Esophagus (tissue), 2 donors: Measurements from ENCODE around the gene PCF11. TPM values are rescaled to one million over a fixed set of nuclear protein-coding genes. Genes with fewer than 3 reads are reported as not detected.
"Not testable (repeated sequence)": the region's sequence is repeated elsewhere in the genome, so short reads cannot be mapped to it uniquely, and the experiment has no call there.

Experiments
- H3K27ac ChIP-seq, 2 donors: one replicate each; pipeline ENCODE4 v1.5.1; 2013; ENCODE audit warnings: low read depth in 2 of 2, mild to moderate bottlenecking in 2 of 2, inconsistent platforms in 1 of 2, low read length in 1 of 2, moderate library complexity in 1 of 2
- H3K27me3 ChIP-seq, 2 donors: one replicate each; pipeline ENCODE4 v1.6.1; 2013; ENCODE audit warnings: low read length in 2 of 2, control low read depth in 1 of 2, mild to moderate bottlenecking in 1 of 2; ENCODE audit not compliant: insufficient read depth in 2 of 2, control insufficient read depth in 1 of 2
- H3K36me3 ChIP-seq, 2 donors: one replicate each; pipeline ENCODE4 v1.6.1; 2013; ENCODE audit warnings: low read length in 1 of 2; ENCODE audit not compliant: control insufficient read depth in 2 of 2, insufficient read depth in 2 of 2
- H3K4me1 ChIP-seq, 2 donors: one replicate each; pipeline ENCODE4 v1.6.1; 2013; ENCODE audit warnings: low read length in 1 of 2; ENCODE audit not compliant: control insufficient read depth in 2 of 2, insufficient read depth in 2 of 2
- H3K4me3 ChIP-seq, 2 donors: one replicate each; pipeline ENCODE4 v1.5.1; 2013; ENCODE audit warnings: low read length in 2 of 2, mild to moderate bottlenecking in 2 of 2, low read depth in 1 of 2, moderate library complexity in 1 of 2
- H3K9me3 ChIP-seq, 2 donors: one replicate each; pipeline ENCODE4 v1.6.1; 2013; ENCODE audit warnings: mild to moderate bottlenecking in 2 of 2, low read depth in 1 of 2, low read length in 1 of 2, moderate library complexity in 1 of 2; ENCODE audit not compliant: control insufficient read depth in 2 of 2, insufficient read depth in 1 of 2
- WGBS, 2 donors: extraction: QIAGEN DNeasy Blood & Tissue Kit; methylation state at CpG; one replicate each; pipeline ENCODE4 v1.1.7; 2013; 5-methylcytosine and 5-hydroxymethylcytosine counted together
- polyA plus RNA-seq, 2 donors: library from polyadenylated mRNA; stranded (reverse); fragments of 200-250 nt; gene quantifications; one replicate each; pipeline ENCODE4 v1.2.3, GENCODE V29; 2013
- donor health status: healthy with polysubstance abuse.
- donor health status: Bipolar disorder and iron deficiency.

Gene PCF11
- polyA plus RNA-seq, 2 donors: 24.7 to 38.7 TPM

DNA sequence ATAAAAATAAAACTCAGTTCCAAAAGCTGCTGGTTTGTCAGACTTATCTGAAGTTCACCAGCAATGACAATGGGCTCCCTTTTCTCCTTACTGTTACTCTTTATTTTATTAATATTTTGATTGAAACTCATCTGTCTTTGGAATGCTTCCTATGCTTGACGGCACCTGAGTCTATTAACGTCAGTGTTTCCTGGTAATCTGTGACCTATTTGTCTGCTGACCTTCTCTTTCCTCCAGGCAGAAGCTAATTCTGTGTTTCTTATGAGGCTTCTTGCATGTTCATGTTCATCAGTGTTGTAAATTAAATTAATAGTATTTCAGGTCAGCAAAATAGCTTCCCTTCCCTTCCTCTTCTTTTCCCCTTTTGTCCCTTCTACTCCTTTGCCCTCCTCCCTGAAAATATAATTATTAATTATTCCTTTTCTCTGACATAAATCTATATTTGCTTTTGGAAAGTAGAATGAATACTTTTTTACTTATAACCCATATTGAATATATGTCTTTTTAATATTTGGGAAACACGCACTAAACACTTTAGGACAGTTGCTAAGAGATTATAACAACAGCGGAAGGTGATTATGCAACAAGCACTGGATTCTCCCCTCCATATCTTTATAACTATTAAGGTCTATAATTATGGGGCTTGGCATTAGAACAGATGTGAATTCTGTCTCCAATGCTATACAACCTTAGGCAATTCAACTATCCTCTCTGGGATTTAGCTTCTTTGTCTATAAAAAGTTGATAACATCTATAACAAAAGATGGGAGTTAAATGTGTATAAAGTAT is 32.1 kb upstream of the PCF11 start:
- Histone ChIP-seq H3K9me3 (no peaks in the 10 kb centered on the region), H3K4me1 (no peaks in the 10 kb centered on the region), H3K36me3 (no peaks in the 10 kb centered on the region), H3K27me3 (no peaks in the 10 kb centered on the region), H3K27ac (no peak overlapping the region), H3K4me3 (no peak overlapping the region)
- WGBS, 2 donors: 69 to 73% methylated on average over 4 of the region's 4 CpGs

DNA sequence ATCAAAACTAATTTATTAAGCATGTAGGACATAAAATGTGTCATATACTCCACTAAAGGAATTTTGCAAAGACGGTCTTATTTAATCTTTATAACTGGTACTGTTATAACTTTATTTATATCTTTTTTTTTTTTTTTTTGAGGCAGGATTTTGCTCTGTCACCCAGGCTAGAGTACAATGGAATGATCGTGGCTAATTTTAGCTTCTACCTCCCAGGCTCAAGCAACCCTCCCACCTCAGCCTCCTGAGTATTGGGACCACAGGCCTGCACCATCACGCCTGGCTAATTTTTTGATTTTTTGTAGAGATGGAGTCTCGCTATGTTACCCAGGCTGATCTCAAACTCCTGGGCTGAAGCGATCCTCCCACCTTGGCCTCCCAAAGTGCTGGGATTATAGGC is 31.4 kb upstream of the PCF11 start:
- no peaks in the 10 kb centered on the region for H3K4me1 ChIP-seq
- WGBS, 2 donors: 91% methylated on average over 5 of the region's 5 CpGs
- no peaks in the 10 kb centered on the region for H3K27me3 ChIP-seq
- H3K4me3 ChIP-seq: no peak overlapping the region
- H3K27ac ChIP-seq: no peak overlapping the region
- no peaks in the 10 kb centered on the region for H3K9me3 ChIP-seq
- H3K36me3 ChIP-seq: no peaks in the 10 kb centered on the region

DNA sequence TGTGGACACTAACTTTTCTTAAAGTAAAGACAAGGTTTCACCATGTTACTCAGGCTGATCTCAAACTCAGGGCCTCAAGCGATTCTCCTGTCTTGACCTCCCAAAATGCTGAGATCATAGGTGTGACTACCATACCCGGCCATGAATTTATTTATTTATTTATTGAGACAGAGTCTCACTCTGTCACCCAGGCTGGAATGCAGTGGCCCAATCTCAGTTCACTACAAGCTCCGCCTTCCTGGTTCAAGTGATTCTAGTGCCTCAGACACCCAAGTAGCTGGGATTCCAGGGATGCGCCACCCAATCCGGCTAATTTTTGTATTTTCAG is 29.7 kb upstream of the PCF11 start:
- 91 to 93% methylated on average over 5 of the region's 5 CpGs for WGBS, 2 donors
- no peaks in the 10 kb centered on the region for H3K9me3 ChIP-seq

DNA sequence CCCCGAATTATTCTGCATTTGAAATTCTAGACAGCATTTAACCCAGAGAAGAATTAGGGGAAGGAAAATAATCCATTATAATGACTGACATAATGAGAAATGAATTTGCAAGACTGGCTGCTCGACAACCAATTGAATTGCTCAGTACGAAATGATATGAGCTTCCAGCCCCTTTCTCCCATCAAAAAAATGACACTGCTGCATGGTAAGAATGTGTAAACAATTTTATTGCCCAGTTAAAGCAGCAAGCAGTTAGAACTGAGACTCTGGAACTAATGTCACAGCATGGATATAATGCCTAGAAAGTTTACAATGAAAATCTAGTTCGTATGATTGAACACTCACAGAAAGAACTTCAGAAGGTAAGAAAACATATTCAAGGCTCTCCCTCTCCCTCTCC is 24.7 kb upstream of the PCF11 start:
- 65 to 71% methylated on average over 4 of the region's 4 CpGs for WGBS, 2 donors
- H3K4me1 ChIP-seq: no peaks in the 10 kb centered on the region

More for the DNA sequence above, 29.7 kb upstream of the PCF11 start:
- Histone ChIP-seq H3K27ac (no peak overlapping the region), H3K4me1 (no peaks in the 10 kb centered on the region), H3K27me3 (no peaks in the 10 kb centered on the region), H3K4me3 (no peak overlapping the region), H3K36me3 (no peaks in the 10 kb centered on the region)

DNA sequence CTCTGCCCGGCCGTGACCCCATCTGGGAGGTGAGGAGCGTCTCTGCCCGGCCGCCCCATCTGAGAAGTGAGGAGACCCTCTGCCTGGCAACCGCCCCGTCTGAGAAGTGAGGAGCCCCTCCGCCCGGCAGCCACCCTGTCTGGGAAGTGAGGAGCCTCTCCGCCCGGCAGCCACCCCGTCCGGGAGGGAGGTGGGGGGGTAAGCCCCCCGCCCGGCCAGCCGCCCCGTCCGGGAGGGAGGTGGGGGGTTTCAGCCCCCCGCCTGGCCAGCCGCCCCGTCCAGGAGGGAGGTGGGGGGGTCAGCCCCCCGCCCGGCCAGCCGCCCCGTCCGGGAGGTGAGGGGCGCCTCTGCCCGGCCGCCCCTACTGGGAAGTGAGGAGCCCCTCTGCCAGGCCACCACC is 23.7 kb upstream of the PCF11 start:
- H3K9me3 ChIP-seq, H3K36me3 ChIP-seq, H3K27me3 ChIP-seq, H3K4me3 ChIP-seq, H3K27ac ChIP-seq, H3K4me1 ChIP-seq: not testable (repeated sequence)
- WGBS, 2 donors: 92 to 94% methylated on average over 7 to 17 of the region's 29 CpGs

More for the DNA sequence above, 24.7 kb upstream of the PCF11 start:
- no peaks in the 10 kb centered on the region for H3K9me3 ChIP-seq
- no peak overlapping the region for H3K27ac ChIP-seq
- no peaks in the 10 kb centered on the region for H3K36me3 ChIP-seq
- no peaks in the 10 kb centered on the region for H3K27me3 ChIP-seq
- no peak overlapping the region for H3K4me3 ChIP-seq

DNA sequence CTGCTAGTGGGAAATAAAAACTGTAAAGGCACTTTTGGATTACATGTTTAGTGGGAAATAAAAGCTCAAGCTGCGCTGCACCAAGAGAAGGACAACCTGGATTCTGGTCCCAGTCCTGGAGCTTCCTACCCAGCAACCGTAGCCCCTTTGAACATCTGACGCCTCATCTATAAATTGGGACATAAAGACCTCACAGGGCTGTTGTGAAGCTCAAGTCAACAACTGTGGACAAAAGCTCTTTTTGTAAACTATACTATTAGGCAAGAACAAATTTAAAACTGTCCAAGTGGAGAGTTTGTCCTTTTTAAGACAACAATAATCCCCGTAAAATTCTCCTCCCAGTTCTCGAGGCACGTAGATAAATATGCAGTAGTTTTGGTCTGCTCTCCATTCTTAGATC is 17.6 kb upstream of the PCF11 start:
- H3K27ac ChIP-seq: no peak overlapping the region
- WGBS, 2 donors: 89 to 92% methylated on average over 6 of the region's 6 CpGs
- no peaks in the 10 kb centered on the region for H3K27me3 ChIP-seq
- no peaks in the 10 kb centered on the region for H3K4me1 ChIP-seq
- no peak overlapping the region for H3K4me3 ChIP-seq
- H3K9me3 ChIP-seq: no peaks in the 10 kb centered on the region
- no peaks in the 10 kb centered on the region for H3K36me3 ChIP-seq

DNA sequence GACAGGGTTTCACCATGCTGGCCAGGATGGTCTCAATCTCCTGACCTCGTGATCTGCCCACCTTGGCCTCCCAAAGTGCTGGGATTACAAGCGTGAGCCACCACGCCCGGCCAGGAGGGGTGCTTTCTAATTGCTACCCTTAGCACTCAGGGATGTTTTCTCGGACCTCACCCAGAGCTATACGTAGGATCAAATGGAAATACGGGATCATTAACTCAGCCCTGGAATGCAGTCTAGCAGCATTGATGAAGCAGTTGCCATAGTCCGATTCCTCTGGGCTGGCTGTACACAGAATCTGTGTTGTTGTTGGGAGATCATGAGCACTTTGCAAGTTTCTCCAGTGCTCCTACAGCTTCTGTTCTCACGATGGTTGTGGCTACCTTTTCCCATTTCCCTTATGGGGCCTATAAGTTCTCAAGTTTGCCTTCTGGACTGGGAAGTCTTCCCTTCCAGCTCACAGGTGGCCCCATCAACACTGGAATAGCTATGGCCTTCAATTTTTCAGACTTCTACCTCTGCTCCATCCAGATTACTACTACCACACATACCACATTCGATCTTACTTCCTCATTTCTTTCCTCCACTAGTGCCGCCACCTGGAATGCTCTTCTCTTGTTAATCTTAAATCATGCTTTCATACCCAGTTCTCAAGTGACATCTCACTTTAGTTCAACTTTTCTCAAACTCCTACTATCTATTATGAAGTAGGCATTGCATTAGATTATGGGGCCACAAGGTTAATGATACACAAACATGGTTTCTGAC is 16.1 kb upstream of the PCF11 start:
- WGBS, 2 donors: 90 to 92% methylated on average over 11 of the region's 11 CpGs
- Histone ChIP-seq H3K9me3 (no peaks in the 10 kb centered on the region), H3K4me3 (no peak overlapping the region), H3K36me3 (no peaks in the 10 kb centered on the region), H3K27ac (no peak overlapping the region), H3K4me1 (no peaks in the 10 kb centered on the region), H3K27me3 (no peaks in the 10 kb centered on the region)

DNA sequence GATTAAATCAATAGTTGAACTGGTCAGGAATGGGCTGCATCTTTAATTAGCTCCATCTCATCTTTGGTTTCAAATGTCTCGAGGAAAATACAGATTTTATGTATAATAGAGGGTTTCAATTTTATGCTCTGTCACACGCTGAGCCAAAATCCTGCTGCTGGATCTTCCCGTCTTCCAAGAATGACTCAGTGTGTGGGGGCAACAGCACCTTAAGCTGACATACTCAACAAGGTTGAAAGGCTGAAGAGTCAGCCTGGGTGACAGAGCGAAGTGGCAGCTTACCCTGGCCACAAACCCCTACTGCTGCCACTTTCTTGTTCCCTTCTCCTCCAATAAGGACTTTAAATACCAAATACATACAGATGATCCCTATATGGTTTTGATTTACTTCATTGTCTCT is 9.0 kb upstream of the PCF11 start:
- no peaks in the 10 kb centered on the region for H3K27me3 ChIP-seq
- H3K4me3 ChIP-seq: no peak overlapping the region
- WGBS, 2 donors: 82 to 85% methylated on average over 4 of the region's 4 CpGs

DNA sequence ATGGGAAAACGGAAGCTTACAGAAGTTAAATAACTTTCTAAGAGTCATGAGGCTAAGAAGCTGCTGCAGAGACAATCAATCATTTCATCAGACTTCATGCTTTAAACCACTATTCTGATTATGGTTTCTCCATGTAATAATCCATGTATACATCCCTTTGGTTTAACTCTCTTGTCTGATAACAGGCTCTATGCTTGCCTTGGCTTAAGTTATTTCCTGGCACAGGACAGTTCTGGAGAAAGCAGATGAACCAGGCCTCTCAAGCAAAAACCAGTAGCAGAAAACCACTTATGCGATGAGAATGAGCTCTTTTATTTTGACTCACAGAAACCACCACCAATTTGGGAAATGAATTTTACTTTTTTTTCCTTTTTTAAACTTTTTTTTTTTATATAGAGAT is 6.5 kb upstream of the PCF11 start:
- H3K27me3 ChIP-seq: no peaks in the 10 kb centered on the region
- H3K27ac ChIP-seq: no peak overlapping the region
- no peaks in the 10 kb centered on the region for H3K36me3 ChIP-seq
- H3K9me3 ChIP-seq: no peaks in the 10 kb centered on the region
- H3K4me1 ChIP-seq: no peaks in the 10 kb centered on the region
- WGBS, 2 donors: 87 to 91% methylated on average over 2 of the region's 2 CpGs
- H3K4me3 ChIP-seq: no peak overlapping the region

More for the DNA sequence above, 9.0 kb upstream of the PCF11 start:
- H3K9me3 ChIP-seq: no peaks in the 10 kb centered on the region
- no peaks in the 10 kb centered on the region for H3K4me1 ChIP-seq
- no peak overlapping the region for H3K27ac ChIP-seq
- H3K36me3 ChIP-seq: no peaks in the 10 kb centered on the region
